ENCODE measurements around the gene GUCY1A2.

GRCh38 chr11:106785913-106786650 lies 232.2 kb downstream of the GUCY1A2 start:
- TF ChIP-seq CTCF (conservative IDR thresholded peaks at IDR 0.05; ENCODE audit: low read depth, low read length) (no peak), EZH2 (IDR thresholded peaks at IDR 0.05; ENCODE audit: borderline replicate concordance, low read depth, low read length, poor library complexity, severe bottlenecking) (no peak)
